Measurements from ENCODE around the gene GJD2. TPM values are rescaled to one million over a fixed set of nuclear protein-coding genes. Genes with fewer than 3 reads are reported as not detected.

GJD2 gene
- polyA plus RNA-seq, 3 donors: not detected

DNA sequence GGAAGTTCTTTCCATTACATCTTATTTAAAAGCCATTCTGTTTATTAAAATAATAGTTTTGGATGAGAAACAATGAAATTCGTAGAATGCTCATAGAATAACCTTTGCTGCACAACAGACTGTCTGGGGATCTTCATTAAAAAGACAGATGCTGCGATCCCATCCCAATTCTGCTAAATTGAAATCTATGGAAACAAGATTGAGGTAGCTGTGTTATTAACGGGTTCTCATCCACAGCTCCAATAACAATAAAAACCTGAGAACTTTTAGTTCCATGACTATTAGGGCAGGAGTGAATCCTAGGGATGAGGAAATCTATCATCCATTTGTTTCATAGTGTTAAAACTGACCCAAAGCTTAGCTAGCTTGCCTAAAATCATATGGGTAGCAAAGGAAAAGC lies 2.5 kb upstream of the GJD2 start:
- Histone ChIP-seq H2AFZ (ENCODE audit: insufficient read depth, low read depth, low read length, poor library complexity, severe bottlenecking) (no peak overlapping the region), H3K36me3 (replicated peaks in 1 of 2; ENCODE audit: control insufficient read depth in 1 of 2, insufficient read depth in 2 of 2, low read length in 2 of 2) (no peaks in the 10 kb centered on the region), H3K9ac (ENCODE audit: insufficient read depth, low read length, poor library complexity, severe bottlenecking) (no peak overlapping the region), H3K4me1 (ENCODE audit: control insufficient read depth in 1 of 2, insufficient read depth in 2 of 2, low read length in 2 of 2) (no peaks in the 10 kb centered on the region), H3K4me2 (replicated peaks; ENCODE audit: extremely low read depth, low read length, poor library complexity, severe bottlenecking) (no peak overlapping the region), H4K20me1 (ENCODE audit: insufficient read depth, low read length) (no peaks in the 10 kb centered on the region), H3K79me2 (ENCODE audit: insufficient read depth, low read length) (no peaks in the 10 kb centered on the region), H3K27me3 (ENCODE audit: control insufficient read depth in 2 of 2, insufficient read depth in 2 of 2, low read length in 2 of 2) (peaks cover 42 to 61% of the 10 kb centered on the region in 2 donors), H3K4me3 (replicated peaks in 1 of 3; ENCODE audit: low read depth in 2 of 3, low read length in 3 of 3) (no peak overlapping the region), H3K9me3 (replicated peaks in 1 of 2; ENCODE audit: control insufficient read depth in 1 of 2, insufficient read depth in 1 of 2, low read length in 2 of 2) (peaks cover 6 to 19% of the 10 kb centered on the region in 2 donors), H3K27ac (ENCODE audit: low read depth in 1 of 2, low read length in 2 of 2) (no peak overlapping the region)
- intact Hi-C loops (cut with micrococcal nuclease): no loop called here
- H3K27ac Mint-ChIP-seq: no peak overlapping the region
- H3K4me1 Mint-ChIP-seq: no peaks in the 10 kb centered on the region
- peaks cover 50 to 58% (median 51%) of the 10 kb centered on the region in 3 donors for H3K27me3 Mint-ChIP-seq (ENCODE audit: low read depth in 3 of 3)
- WGBS (ENCODE audit: insufficient coverage): no CpG with 5 or more reads among the region's 3 CpGs
- peaks cover 0 to 14% (median 5%) of the 10 kb centered on the region in 7 donors for H3K9me3 Mint-ChIP-seq
- no peak for DNase-seq
- TF ChIP-seq, protein P1, sequence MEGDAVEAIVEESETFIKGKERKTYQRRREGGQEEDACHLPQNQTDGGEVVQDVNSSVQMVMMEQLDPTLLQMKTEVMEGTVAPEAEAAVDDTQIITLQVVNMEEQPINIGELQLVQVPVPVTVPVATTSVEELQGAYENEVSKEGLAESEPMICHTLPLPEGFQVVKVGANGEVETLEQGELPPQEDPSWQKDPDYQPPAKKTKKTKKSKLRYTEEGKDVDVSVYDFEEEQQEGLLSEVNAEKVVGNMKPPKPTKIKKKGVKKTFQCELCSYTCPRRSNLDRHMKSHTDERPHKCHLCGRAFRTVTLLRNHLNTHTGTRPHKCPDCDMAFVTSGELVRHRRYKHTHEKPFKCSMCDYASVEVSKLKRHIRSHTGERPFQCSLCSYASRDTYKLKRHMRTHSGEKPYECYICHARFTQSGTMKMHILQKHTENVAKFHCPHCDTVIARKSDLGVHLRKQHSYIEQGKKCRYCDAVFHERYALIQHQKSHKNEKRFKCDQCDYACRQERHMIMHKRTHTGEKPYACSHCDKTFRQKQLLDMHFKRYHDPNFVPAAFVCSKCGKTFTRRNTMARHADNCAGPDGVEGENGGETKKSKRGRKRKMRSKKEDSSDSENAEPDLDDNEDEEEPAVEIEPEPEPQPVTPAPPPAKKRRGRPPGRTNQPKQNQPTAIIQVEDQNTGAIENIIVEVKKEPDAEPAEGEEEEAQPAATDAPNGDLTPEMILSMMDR (IDR thresholded peaks at IDR 0.05): no peak
- no peaks in the 10 kb centered on the region for H3K36me3 Mint-ChIP-seq
- no peak overlapping the region for H3K4me3 Mint-ChIP-seq

DNA sequence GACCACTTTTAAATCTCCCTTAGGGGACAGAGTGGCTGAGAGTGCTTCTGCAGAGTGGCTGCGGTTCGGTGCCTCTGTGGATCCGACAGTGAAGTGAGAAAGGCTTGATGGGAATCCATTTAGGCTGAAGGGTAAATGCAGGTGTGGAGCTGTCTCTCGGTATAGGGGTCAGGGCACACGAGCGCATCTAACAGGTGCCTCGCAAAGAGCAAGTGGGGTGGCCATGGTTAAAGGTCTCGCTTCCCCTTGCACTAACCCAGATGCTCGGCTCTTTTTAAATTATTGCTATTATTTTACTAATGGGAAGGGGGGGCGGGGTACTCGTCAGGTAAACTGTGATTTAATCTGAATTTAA lies 598 bp upstream of the GJD2 start:
- H3K27me3 Mint-ChIP-seq (ENCODE audit: low read depth in 3 of 3): peaks cover 47 to 65% (median 51%) of the 10 kb centered on the region in 3 donors
- no peaks in the 10 kb centered on the region for H3K36me3 Mint-ChIP-seq
- no peak overlapping the region for H2AFZ ChIP-seq (ENCODE audit: insufficient read depth, low read depth, low read length, poor library complexity, severe bottlenecking)
- peaks cover 6 to 19% of the 10 kb centered on the region in 2 donors for H3K9me3 ChIP-seq (replicated peaks in 1 of 2; ENCODE audit: control insufficient read depth in 1 of 2, insufficient read depth in 1 of 2, low read length in 2 of 2)
- H3K9me3 Mint-ChIP-seq: peaks cover 0 to 14% (median 5%) of the 10 kb centered on the region in 7 donors
- H3K4me3 ChIP-seq (replicated peaks in 1 of 3; ENCODE audit: low read depth in 2 of 3, low read length in 3 of 3): no peak overlapping the region
- no peak overlapping the region for H3K27ac Mint-ChIP-seq
- no peak overlapping the region for H3K4me2 ChIP-seq (replicated peaks; ENCODE audit: extremely low read depth, low read length, poor library complexity, severe bottlenecking)
- TF ChIP-seq, protein P1 (IDR thresholded peaks at IDR 0.05): no peak
- H3K4me1 Mint-ChIP-seq: no peaks in the 10 kb centered on the region
- H3K9ac ChIP-seq (ENCODE audit: insufficient read depth, low read length, poor library complexity, severe bottlenecking): no peak overlapping the region
- no peaks in the 10 kb centered on the region for H3K36me3 ChIP-seq (replicated peaks in 1 of 2; ENCODE audit: control insufficient read depth in 1 of 2, insufficient read depth in 2 of 2, low read length in 2 of 2)
- no peaks in the 10 kb centered on the region for H3K4me1 ChIP-seq (ENCODE audit: control insufficient read depth in 1 of 2, insufficient read depth in 2 of 2, low read length in 2 of 2)
- WGBS (ENCODE audit: insufficient coverage): 6% methylated on average over 4 of the region's 11 CpGs
- H3K27me3 ChIP-seq (ENCODE audit: control insufficient read depth in 2 of 2, insufficient read depth in 2 of 2, low read length in 2 of 2): peaks cover 42 to 65% of the 10 kb centered on the region in 2 donors
- H3K79me2 ChIP-seq (ENCODE audit: insufficient read depth, low read length): no peaks in the 10 kb centered on the region
- H3K4me3 Mint-ChIP-seq: peak overlapping the region in 1 of 2 donors; percentile 78
- intact Hi-C loops (cut with micrococcal nuclease): no loop called here
- no peak for DNase-seq
- H4K20me1 ChIP-seq (ENCODE audit: insufficient read depth, low read length): no peaks in the 10 kb centered on the region
- no peak overlapping the region for H3K27ac ChIP-seq (ENCODE audit: low read depth in 1 of 2, low read length in 2 of 2)

Measured in CD14-positive monocyte (primary cell).